Prostate gland (tissue), 2 donors: ENCODE data around the gene IFIT1B. TPM values are rescaled to one million over a fixed set of nuclear protein-coding genes. Genes with fewer than 3 reads are reported as not detected.
A peak's percentile ranks its signal among the peaks of the same experiment; 100 is the strongest.
"Not testable (repeated sequence)": the region's sequence is repeated elsewhere in the genome, so short reads cannot be mapped to it uniquely, and the experiment has no call there.

Source experiments
- DNase-seq: peaks from one replicate; pipeline ENCODE4 v3.0.0-alpha.2; 2019; ENCODE audit warnings: low spot score
- H3K27ac ChIP-seq, 2 donors: fragments of 200-600 bp; sonication (generic); 2 replicates each; pipeline ENCODE4 v1.5.1; 2017 to 2019
- H3K27me3 ChIP-seq: fragments of 200-600 bp; sonication (generic); replicated peaks from 2 replicates; pipeline ENCODE4 v1.5.1; 2019; ENCODE audit not compliant: insufficient read depth
- H3K36me3 ChIP-seq, 2 donors: fragments of 200-600 bp; sonication (generic); 1 replicate in 1 of 2; 2 replicates in 1 of 2; pipeline versions ENCODE4 v1.5.1 to v1.8.1; 2017 to 2019
- H3K4me1 ChIP-seq: fragments of 200-600 bp; sonication (generic); replicated peaks from 2 replicates; pipeline ENCODE4 v1.5.1; 2019
- H3K4me3 ChIP-seq, 2 donors: fragments of 200-600 bp; sonication (generic); 2 replicates each; pipeline ENCODE4 v1.5.1; 2017 to 2019
- H3K9me3 ChIP-seq: fragments of 200-600 bp; sonication (generic); 2 replicates; pipeline ENCODE4 v1.5.1; 2017
- CTCF ChIP-seq, 4 experiments: fragments of 200-600 bp in 2 of 4; fragments of 450-650 bp in 2 of 4; sonication (generic) in 2 of 4; IDR thresholded peaks; 1 replicate in 3 of 4; 2 replicates in 1 of 4; pipeline ENCODE4 v1.5.1; 2016 to 2019; ENCODE audit warnings: antibody characterized with exemption in 4 of 4, mild to moderate bottlenecking in 2 of 4, moderate library complexity in 2 of 4
- POLR2A ChIP-seq: fragments of 450-650 bp; IDR thresholded peaks from one replicate; pipeline ENCODE4 v1.6.1; 2016; ENCODE audit warnings: antibody characterized with exemption, mild to moderate bottlenecking
- POLR2AphosphoS5 ChIP-seq: sonication (generic); formaldehyde crosslinking; IDR thresholded peaks from one replicate; pipeline ENCODE4 v1.6.1; 2017; ENCODE audit warnings: antibody characterized with exemption
- WGBS: methylation state at CpG from one replicate; pipeline ENCODE4 v1.1.5; 2018; 5-methylcytosine and 5-hydroxymethylcytosine counted together
- intact Hi-C: fragments of 100-400 bp; cut with DNase I; formaldehyde crosslinking; loops from one replicate; pipeline ENCODE4 v1.14.2; 2022
- total RNA-seq, 2 donors: library from RNA; depleted of rRNA; stranded (reverse); fragments of >200 nt; gene quantifications; one replicate each; pipeline ENCODE4 v1.1.0, GENCODE V29; 2016

Gene IFIT1B
- total RNA-seq, 2 donors from 2014 or later, result not detected

GRCh38 chr10:89404104-89405047, 26.5 kb downstream of the IFIT1B start:
- Histone ChIP-seq H3K4me3 (no peak overlapping the region), H3K27ac (no peak overlapping the region), H3K36me3 (no peaks in the 10 kb centered on the region), H3K27me3 (no peaks in the 10 kb centered on the region), H3K9me3 (no peaks in the 10 kb centered on the region), H3K4me1 (no peaks in the 10 kb centered on the region)
- no peak for DNase-seq
- intact Hi-C loops, result no loop called here
- WGBS, result 73% methylated on average over 11 of the region's 11 CpGs
- TF ChIP-seq POLR2A (no peak), POLR2AphosphoS5 (no peak), CTCF (IDR thresholded peaks at IDR 0.05) (no peak)

- not testable (repeated sequence) for H3K4me1 ChIP-seq, DNase-seq
Measured at GRCh38 chr10:89406178-89406577, 28.3 kb downstream of the IFIT1B start.

GRCh38 chr10:89407792-89408191, 29.9 kb downstream of the IFIT1B start:
- DNase-seq, H3K9me3 ChIP-seq, H3K36me3 ChIP-seq, H3K4me1 ChIP-seq, H3K4me3 ChIP-seq, H3K27ac ChIP-seq, H3K27me3 ChIP-seq, intact Hi-C loops: not testable (repeated sequence)
- 93% methylated on average over 3 of the region's 3 CpGs for WGBS

More at GRCh38 chr10:89406178-89406577, 28.3 kb downstream of the IFIT1B start:
- H3K27ac ChIP-seq, H3K27me3 ChIP-seq, H3K9me3 ChIP-seq, intact Hi-C loops, H3K36me3 ChIP-seq, H3K4me3 ChIP-seq: not testable (repeated sequence)
- WGBS, result 95% methylated on average over 9 of the region's 9 CpGs

- DNase-seq, intact Hi-C loops, H3K4me1 ChIP-seq, H3K4me3 ChIP-seq, H3K36me3 ChIP-seq, H3K27ac ChIP-seq, H3K27me3 ChIP-seq, H3K9me3 ChIP-seq: not testable (repeated sequence)
- WGBS, result 85% methylated on average over 5 of the region's 5 CpGs
Measured at GRCh38 chr10:89409282-89409681, 31.4 kb downstream of the IFIT1B start.

- H3K27me3 ChIP-seq, H3K4me1 ChIP-seq, H3K36me3 ChIP-seq, H3K9me3 ChIP-seq, DNase-seq, intact Hi-C loops, H3K4me3 ChIP-seq, H3K27ac ChIP-seq: not testable (repeated sequence)
- WGBS, result 95% methylated on average over 5 of the region's 5 CpGs
Measured at GRCh38 chr10:89410551-89410950, 32.7 kb downstream of the IFIT1B start.

- intact Hi-C loops, H3K4me1 ChIP-seq, H3K27me3 ChIP-seq, DNase-seq, H3K9me3 ChIP-seq, H3K4me3 ChIP-seq, H3K36me3 ChIP-seq, H3K27ac ChIP-seq: not testable (repeated sequence)
- 73% methylated on average over 2 of the region's 2 CpGs for WGBS
Measured at GRCh38 chr10:89411135-89411534, 33.3 kb downstream of the IFIT1B start.

- H3K4me3 ChIP-seq, H3K4me1 ChIP-seq, H3K27ac ChIP-seq, intact Hi-C loops, DNase-seq, H3K36me3 ChIP-seq, H3K27me3 ChIP-seq, H3K9me3 ChIP-seq: not testable (repeated sequence)
- 93% methylated on average over 10 of the region's 10 CpGs for WGBS
Measured at GRCh38 chr10:89412276-89412675, 34.4 kb downstream of the IFIT1B start.

GRCh38 chr10:89413398-89413912, 35.6 kb downstream of the IFIT1B start:
- no peaks in the 10 kb centered on the region for H3K27me3 ChIP-seq
- H3K4me3 ChIP-seq, result no peak overlapping the region
- DNase-seq, result no peak
- peak overlapping the region; percentile 94 to 95 for H3K27ac ChIP-seq
- peaks cover 4% of the 10 kb centered on the region for H3K4me1 ChIP-seq
- WGBS, result 92% methylated on average over 7 of the region's 7 CpGs
- intact Hi-C loops, result no loop called here
- no peak for TF ChIP-seq CTCF (IDR thresholded peaks at IDR 0.05)
- no peak for TF ChIP-seq POLR2A
- TF ChIP-seq POLR2AphosphoS5, result no peak
- H3K9me3 ChIP-seq, result no peaks in the 10 kb centered on the region
- H3K36me3 ChIP-seq, result no peaks in the 10 kb centered on the region
